Right lobe of liver (tissue), 6 donors: Measurements from ENCODE around the gene NTF4. TPM values are rescaled to one million over a fixed set of nuclear protein-coding genes. Genes with fewer than 3 reads are reported as not detected.
A peak's percentile ranks its signal among the peaks of the same experiment; 100 is the strongest.

Source experiments
- ATAC-seq, 4 donors: fragments of 200-7000 bp; cut with Tn5 transposase; one replicate each; pipeline ENCODE4 v1.9.1; 2020; ENCODE audit warnings: mild to moderate bottlenecking in 4 of 4, moderate library complexity in 4 of 4
- DNase-seq, 3 donors: peaks; one replicate each; pipeline ENCODE4 v3.0.0-alpha.2; 2020
- H3K27ac ChIP-seq, 3 donors: fragments of 200-600 bp; one replicate each; pipeline ENCODE4 v1.8.0; 2022
- H3K27me3 ChIP-seq, 2 donors: fragments of 200-600 bp; one replicate each; pipeline ENCODE4 v1.8.0; 2022
- H3K36me3 ChIP-seq, 4 donors: fragments of 200-600 bp; sonication (generic) in 1 of 4; one replicate each; pipeline versions ENCODE4 v1.5.1 to v1.8.0; 2017 to 2022; ENCODE audit warnings: control low read depth in 1 of 4
- H3K4me1 ChIP-seq, 4 donors: fragments of 200-600 bp; sonication (generic) in 1 of 4; one replicate each; pipeline versions ENCODE4 v1.5.1 to v1.8.0; 2017 to 2022; ENCODE audit warnings: control low read depth in 1 of 4
- H3K4me3 ChIP-seq, 3 donors: fragments of 200-600 bp; one replicate each; pipeline ENCODE4 v1.8.0; 2022
- H3K9me3 ChIP-seq, 4 donors: fragments of 200-600 bp; sonication (generic) in 1 of 4; one replicate each; pipeline versions ENCODE4 v1.5.1 to v1.8.0; 2017 to 2022; ENCODE audit warnings: control low read depth in 1 of 4
- POLR2A ChIP-seq: fragments of 450-650 bp; IDR thresholded peaks from one replicate; pipeline ENCODE4 v1.6.1; 2017; ENCODE audit warnings: antibody characterized with exemption, mild to moderate bottlenecking
- WGBS: methylation state at CpG from one replicate; pipeline ENCODE4 v1.1.6; 2018; ENCODE audit warnings: low coverage, low lambda C conversion rate; ENCODE audit not compliant: insufficient coverage; ENCODE audit errors: missing lambda C conversion rate; 5-methylcytosine and 5-hydroxymethylcytosine counted together
- intact Hi-C, 2 donors: fragments of 100-400 bp; cut with DNase I; formaldehyde crosslinking; loops; one replicate each; pipeline versions ENCODE4 v1.11.2 to v1.14.1; 2022
- total RNA-seq, 6 experiments: library from RNA; depleted of rRNA in 2 of 6; stranded (reverse); fragments of >200 nt in 2 of 6; fragmentation: NEBNext Ultra II Directional in 3 of 6; extraction: Animal tissue kit (Norgen Biotek cat#: 25700) in 3 of 6; gene quantifications; one replicate each; pipeline versions ENCODE4 v1.1.0 to v1.2.4, GENCODE V29; 2016 to 2023
- TF ChIP-seq, protein P1 (sequence below), 4 donors: fragments of 200-600 bp in 3 of 4; fragments of 450-650 bp in 1 of 4; IDR thresholded peaks; one replicate each; pipeline versions ENCODE4 v1.5.1 to v1.8.0; 2016 to 2022; ENCODE audit warnings: antibody characterized with exemption in 4 of 4, mild to moderate bottlenecking in 2 of 4
- donor health status: DM: no; HTN: yes; CAD: no.
- donor health status: DM: no; HTN: no; CAD: no.
- donor health status: DM: no; HTN: no; CAD: no.
- donor health status: DM: no; HTN: yes; CAD: no.
- donor health status: DM: no; HTN: yes; CAD: no.

The NTF4 gene
- total RNA-seq, 6 experiments from 2014 or later: not detected

GRCh38 chr19:49073514-49074378 is 9.1 kb upstream of the NTF4 start:
- no peak for DNase-seq
- Histone ChIP-seq H3K4me1 (peaks cover 0 to 3% (median 0%) of the 10 kb centered on the region in 4 donors), H3K27ac (no peak overlapping the region), H3K27me3 (peaks cover 0 to 9% of the 10 kb centered on the region in 2 donors), H3K4me3 (no peak overlapping the region), H3K36me3 (no peaks in the 10 kb centered on the region), H3K9me3 (no peaks in the 10 kb centered on the region)
- TF ChIP-seq, protein P1, sequence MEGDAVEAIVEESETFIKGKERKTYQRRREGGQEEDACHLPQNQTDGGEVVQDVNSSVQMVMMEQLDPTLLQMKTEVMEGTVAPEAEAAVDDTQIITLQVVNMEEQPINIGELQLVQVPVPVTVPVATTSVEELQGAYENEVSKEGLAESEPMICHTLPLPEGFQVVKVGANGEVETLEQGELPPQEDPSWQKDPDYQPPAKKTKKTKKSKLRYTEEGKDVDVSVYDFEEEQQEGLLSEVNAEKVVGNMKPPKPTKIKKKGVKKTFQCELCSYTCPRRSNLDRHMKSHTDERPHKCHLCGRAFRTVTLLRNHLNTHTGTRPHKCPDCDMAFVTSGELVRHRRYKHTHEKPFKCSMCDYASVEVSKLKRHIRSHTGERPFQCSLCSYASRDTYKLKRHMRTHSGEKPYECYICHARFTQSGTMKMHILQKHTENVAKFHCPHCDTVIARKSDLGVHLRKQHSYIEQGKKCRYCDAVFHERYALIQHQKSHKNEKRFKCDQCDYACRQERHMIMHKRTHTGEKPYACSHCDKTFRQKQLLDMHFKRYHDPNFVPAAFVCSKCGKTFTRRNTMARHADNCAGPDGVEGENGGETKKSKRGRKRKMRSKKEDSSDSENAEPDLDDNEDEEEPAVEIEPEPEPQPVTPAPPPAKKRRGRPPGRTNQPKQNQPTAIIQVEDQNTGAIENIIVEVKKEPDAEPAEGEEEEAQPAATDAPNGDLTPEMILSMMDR (IDR thresholded peaks at IDR 0.05): peak in 2 of 4 donors; percentile 11 to 26
- TF ChIP-seq POLR2A: no peak
- 45% methylated on average over 19 of the region's 23 CpGs for WGBS
- intact Hi-C loops: no loop called here
- ATAC-seq: peak in 3 of 4 donors; percentile 27 to 57 (median 29)

DNA sequence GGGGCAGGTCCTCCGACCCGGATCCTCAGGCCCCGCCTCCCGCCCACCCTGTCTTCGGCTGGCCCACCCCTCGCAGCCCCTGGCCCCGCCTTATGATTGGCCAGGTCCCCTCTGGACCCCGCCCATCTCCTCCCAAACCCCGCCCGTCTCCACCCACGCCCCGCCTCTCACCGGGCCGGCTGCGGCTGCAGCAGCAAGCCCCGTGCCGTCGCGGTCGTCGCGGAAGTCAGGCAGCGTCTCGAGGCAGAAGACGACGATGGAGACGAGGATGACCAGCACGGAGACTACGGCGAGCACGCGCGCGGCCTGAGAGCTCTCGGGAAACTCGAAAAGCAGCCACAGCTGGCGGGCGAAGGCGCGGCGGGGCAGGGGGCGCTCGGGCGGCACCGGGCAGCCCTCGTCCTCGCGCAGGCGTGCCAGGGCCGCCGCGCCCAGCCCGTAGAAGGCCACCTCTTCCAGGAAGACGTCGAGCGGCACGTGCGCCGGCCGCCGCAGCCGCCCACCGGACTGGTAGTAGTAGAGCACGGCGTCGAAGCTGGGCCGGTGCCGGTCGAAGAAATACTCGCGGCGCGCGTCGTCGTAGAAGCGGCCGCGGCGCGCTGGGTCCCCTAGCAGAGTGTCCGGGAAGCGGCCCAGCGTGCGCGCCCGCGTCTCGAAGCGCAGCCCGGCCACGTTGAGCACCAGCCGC is 7.4 kb upstream of the NTF4 start:
- Histone ChIP-seq H3K9me3 (no peaks in the 10 kb centered on the region), H3K4me1 (peaks cover 0 to 3% (median 0%) of the 10 kb centered on the region in 4 donors), H3K27ac (no peak overlapping the region), H3K36me3 (no peaks in the 10 kb centered on the region), H3K27me3 (peaks cover 0 to 9% of the 10 kb centered on the region in 2 donors), H3K4me3 (no peak overlapping the region)
- ATAC-seq (no peak), DNase-seq (no peak)
- intact Hi-C loops: no loop called here
- no peak for TF ChIP-seq POLR2A
- TF ChIP-seq, protein P1 (IDR thresholded peaks at IDR 0.05): no peak
- WGBS: 5% methylated on average over 23 of the region's 93 CpGs

- H3K4me1 ChIP-seq: peaks cover 0 to 3% (median 0%) of the 10 kb centered on the region in 4 donors
These were observed 5.8 kb upstream of the NTF4 start for GRCh38 chr19:49070416-49070815.

GRCh38 chr19:49069026-49069425 is 4.4 kb upstream of the NTF4 start:
- no peak for ATAC-seq
- 88% methylated on average over 3 of the region's 9 CpGs for WGBS
- Histone ChIP-seq H3K9me3 (no peaks in the 10 kb centered on the region), H3K4me1 (no peaks in the 10 kb centered on the region), H3K27ac (no peak overlapping the region), H3K27me3 (peaks cover 0 to 9% of the 10 kb centered on the region in 2 donors), H3K36me3 (no peaks in the 10 kb centered on the region), H3K4me3 (no peak overlapping the region)
- TF ChIP-seq POLR2A: no peak
- TF ChIP-seq, protein P1 (IDR thresholded peaks at IDR 0.05): no peak
- DNase-seq: no peak
- intact Hi-C loops: no loop called here

More at GRCh38 chr19:49070416-49070815, 5.8 kb upstream of the NTF4 start:
- ATAC-seq: no peak
- H3K9me3 ChIP-seq: no peaks in the 10 kb centered on the region
- TF ChIP-seq, protein P1 (IDR thresholded peaks at IDR 0.05): no peak
- TF ChIP-seq POLR2A: no peak
- H3K27me3 ChIP-seq: peaks cover 0 to 9% of the 10 kb centered on the region in 2 donors
- H3K36me3 ChIP-seq: no peaks in the 10 kb centered on the region
- no peak for DNase-seq
- no peak overlapping the region for H3K27ac ChIP-seq
- intact Hi-C loops: no loop called here
- WGBS: 86% methylated on average over 11 of the region's 21 CpGs
- no peak overlapping the region for H3K4me3 ChIP-seq
